ENCODE results near the gene ZMAT1.
"Not testable (repeated sequence)": the region's sequence is repeated elsewhere in the genome, so short reads cannot be mapped to it uniquely, and the experiment has no call there.

Gene ZMAT1

DNA sequence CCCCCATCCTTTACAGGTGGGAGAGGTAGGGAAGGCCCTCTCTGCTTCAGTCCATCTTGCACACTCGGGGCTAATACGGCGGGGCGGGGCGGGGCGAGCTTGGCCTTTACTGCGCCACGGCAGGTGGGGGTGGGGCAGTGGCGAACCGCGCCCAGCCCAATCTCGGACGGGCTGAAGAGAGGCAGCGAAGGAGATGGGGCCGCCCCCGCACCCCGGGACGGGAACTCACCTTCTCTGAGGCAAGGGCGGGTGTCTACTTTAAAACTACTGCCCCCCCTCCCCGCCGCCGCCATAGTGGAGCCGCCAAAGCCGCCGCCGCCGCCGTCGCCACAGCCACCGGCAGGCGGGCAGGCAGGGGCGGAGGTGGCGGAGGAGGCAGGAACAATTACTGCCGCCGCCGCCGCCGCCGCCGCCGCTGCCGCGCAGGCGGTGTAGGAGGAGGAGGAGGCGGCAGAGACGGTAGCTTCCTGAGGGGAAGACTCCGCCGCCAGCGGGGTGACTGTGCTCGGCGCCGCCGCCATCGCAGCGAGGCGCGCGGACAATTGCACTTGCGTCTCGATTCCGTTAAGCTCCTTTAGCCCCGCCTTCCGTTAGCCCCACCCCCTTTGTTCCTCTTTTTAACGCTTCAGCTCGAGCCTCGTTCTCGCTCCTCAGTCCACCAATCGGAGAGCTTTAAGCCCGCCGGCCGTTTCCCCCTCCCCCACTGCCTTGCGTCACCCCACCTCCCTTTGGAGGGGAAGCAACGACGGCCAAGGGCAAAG is at the start of gene ZMAT1:
ZMAT1 (minus strand) TSS at position 540 of the 761 bp plus-strand sequence; CDS start at position 521, 19 bp downstream.
- TF ChIP-seq, protein P1, sequence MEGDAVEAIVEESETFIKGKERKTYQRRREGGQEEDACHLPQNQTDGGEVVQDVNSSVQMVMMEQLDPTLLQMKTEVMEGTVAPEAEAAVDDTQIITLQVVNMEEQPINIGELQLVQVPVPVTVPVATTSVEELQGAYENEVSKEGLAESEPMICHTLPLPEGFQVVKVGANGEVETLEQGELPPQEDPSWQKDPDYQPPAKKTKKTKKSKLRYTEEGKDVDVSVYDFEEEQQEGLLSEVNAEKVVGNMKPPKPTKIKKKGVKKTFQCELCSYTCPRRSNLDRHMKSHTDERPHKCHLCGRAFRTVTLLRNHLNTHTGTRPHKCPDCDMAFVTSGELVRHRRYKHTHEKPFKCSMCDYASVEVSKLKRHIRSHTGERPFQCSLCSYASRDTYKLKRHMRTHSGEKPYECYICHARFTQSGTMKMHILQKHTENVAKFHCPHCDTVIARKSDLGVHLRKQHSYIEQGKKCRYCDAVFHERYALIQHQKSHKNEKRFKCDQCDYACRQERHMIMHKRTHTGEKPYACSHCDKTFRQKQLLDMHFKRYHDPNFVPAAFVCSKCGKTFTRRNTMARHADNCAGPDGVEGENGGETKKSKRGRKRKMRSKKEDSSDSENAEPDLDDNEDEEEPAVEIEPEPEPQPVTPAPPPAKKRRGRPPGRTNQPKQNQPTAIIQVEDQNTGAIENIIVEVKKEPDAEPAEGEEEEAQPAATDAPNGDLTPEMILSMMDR (IDR thresholded peaks at IDR 0.05; ENCODE audit: borderline replicate concordance, insufficient read depth, low read depth, low read length): no peak
- H3K4me3 ChIP-seq (ENCODE audit: low read depth, low read length): peak within 1 kb of the TSS; percentile 58

DNA sequence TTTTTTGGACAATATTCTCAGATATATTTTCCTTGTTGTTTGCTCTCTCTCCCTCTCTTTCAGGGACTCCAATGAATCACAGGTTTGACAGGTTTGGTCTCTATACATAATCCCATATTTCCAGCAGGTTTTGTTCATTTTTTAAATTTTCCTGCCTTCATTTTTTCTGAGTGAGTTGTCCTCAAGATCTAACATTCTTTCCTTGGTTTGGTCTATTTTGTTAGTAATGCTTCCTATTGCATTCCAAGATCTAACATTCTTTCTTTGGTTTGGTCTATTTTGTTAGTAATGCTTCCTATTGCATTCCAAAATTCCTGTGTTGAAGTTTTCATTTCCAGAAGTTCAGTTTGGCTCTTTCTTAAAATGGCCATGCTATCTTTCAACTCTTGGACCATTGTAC is 45.3 kb upstream of the ZMAT1 start:
- TF ChIP-seq, protein P1 (IDR thresholded peaks at IDR 0.05; ENCODE audit: borderline replicate concordance, insufficient read depth, low read depth, low read length): no peak

DNA sequence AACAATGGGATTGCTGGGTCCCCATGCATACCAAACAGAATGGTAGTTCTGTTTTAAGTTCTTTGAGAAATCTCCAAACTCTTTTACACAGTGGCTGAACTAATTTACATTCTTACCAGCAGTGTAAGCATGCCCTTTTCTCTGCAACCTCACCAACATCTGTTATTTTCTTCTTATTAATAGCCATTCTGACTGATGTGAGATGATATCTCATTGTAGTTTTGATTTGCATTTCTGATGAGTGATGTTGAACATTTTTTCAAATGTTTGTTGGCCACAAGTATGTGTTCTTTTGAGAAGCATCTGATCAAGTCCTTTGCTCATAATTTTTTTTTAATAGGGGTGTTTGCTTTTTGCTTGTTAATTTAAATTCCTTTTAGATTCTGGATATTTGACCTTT is 41.2 kb upstream of the ZMAT1 start:
- TF ChIP-seq, protein P1 (IDR thresholded peaks at IDR 0.05; ENCODE audit: borderline replicate concordance, insufficient read depth, low read depth, low read length): no peak
- no peak overlapping the region for H3K4me3 ChIP-seq (ENCODE audit: low read depth, low read length)

More for the DNA sequence above, 45.3 kb upstream of the ZMAT1 start:
- H3K4me3 ChIP-seq (ENCODE audit: low read depth, low read length): no peak overlapping the region

DNA sequence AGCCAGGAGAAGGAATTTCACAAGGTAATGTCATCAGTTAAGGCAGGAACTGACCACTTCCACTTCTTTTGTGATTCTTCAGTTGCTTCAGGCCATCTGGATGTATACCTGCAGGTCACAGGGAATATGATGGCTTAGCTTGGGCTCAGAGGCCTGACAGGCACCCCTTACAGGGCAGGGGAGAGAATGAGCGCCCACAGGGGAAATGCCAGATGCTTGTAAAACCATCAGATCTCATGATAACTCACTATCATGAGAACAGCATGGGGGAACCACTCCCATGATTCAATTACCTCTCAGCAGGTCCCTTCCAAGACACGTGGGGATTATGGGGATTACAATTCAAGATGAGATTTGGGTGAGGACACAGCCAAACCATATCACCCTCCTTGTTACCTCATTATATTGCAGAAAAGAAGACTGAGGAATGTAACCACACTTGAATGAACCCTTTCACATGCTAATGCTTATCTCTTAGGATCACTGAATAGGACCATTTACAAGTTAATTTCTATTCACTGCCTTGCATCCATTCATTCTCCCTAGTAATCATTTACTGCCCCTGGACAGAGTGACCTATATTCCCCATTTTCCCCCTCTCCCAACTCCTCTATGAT is 33.2 kb upstream of the ZMAT1 start:
- not testable (repeated sequence) for H3K4me3 ChIP-seq (ENCODE audit: low read depth, low read length)

DNA sequence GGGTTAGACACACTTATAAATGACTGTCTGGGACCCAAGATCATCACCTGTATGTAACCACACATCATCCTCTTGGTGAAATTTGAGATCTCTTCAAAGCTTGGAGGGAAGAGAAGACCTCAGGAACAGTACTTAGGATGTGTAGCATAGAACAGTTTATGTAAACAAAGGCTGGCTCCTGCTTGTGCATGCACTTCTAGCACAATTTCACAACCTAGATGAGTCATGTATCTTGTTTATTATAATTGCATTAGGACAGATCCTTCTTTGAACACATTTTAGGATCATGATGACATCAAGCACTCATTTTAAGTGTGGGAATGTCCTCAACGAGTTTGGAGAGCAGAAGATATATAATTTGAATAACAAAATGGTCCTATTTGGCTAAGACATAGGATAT is 26.3 kb upstream of the ZMAT1 start:
- TF ChIP-seq, protein P1 (IDR thresholded peaks at IDR 0.05; ENCODE audit: borderline replicate concordance, insufficient read depth, low read depth, low read length): no peak
- H3K4me3 ChIP-seq (ENCODE audit: low read depth, low read length): no peak overlapping the region

DNA sequence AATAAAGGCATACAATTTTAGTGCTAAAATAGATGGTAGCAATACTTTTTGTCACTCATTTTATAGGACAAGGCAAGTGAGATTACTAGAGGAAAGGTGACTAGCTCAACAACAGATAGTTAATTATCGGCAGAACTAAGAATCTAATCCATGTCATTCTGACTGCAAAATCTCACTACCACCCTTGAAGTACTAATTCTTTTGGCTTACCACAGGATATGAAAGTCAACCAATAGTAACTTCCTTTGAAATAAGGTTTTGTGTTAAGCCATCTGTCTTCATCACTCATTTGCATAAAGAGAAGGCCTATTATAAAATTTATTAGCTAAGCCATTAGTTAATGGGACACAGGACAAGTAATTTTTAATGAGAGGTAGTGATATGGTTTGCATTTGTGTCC is 25.3 kb upstream of the ZMAT1 start:
- H3K4me3 ChIP-seq (ENCODE audit: low read depth, low read length): no peak overlapping the region
- TF ChIP-seq, protein P1 (IDR thresholded peaks at IDR 0.05; ENCODE audit: borderline replicate concordance, insufficient read depth, low read depth, low read length): no peak

DNA sequence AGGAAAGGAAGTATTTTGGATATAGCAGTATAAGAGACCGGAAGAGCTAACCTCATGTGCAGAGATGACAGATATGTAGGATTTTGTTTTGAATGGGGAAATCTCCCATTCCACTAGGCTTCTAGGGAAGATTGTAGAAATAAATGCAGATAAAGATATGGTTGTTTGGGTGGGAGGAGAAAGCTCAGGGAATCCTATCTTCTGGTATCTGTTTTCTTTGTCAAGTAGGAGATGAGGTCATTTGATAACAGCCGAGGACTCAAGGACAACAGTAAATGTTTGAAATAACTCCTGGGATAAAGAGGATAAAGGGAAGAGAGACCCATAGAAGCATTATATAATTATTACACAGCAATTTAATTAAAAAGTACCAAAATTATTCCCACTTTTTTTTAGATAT is 24.7 kb upstream of the ZMAT1 start:
- TF ChIP-seq, protein P1 (IDR thresholded peaks at IDR 0.05; ENCODE audit: borderline replicate concordance, insufficient read depth, low read depth, low read length): no peak
- no peak overlapping the region for H3K4me3 ChIP-seq (ENCODE audit: low read depth, low read length)

All from GM12875 (cell line).